GM12875 (cell line): ENCODE data around the gene SLIT3.

Experiments used
- H3K4me3 ChIP-seq: one replicate; pipeline ENCODE4 v1.5.1; 2011; ENCODE audit warnings: low read depth, low read length, control low read depth
- CTCF ChIP-seq: IDR thresholded peaks from 2 replicates; pipeline ENCODE4 v1.5.1; 2011; ENCODE audit warnings: low read depth, mild to moderate bottlenecking, control low read depth, inconsistent platforms, low read length, moderate library complexity, borderline replicate concordance; ENCODE audit not compliant: insufficient read depth

SLIT3 gene

GRCh38 chr5:168675883-168676408 lies 625.0 kb downstream of the SLIT3 start:
- no peak for TF ChIP-seq CTCF
- H3K4me3 ChIP-seq, result no peak overlapping the region

- no peak for TF ChIP-seq CTCF
- H3K4me3 ChIP-seq, result no peak overlapping the region
Measured at GRCh38 chr5:168674893-168675482, 626.0 kb downstream of the SLIT3 start.

- no peak for TF ChIP-seq CTCF
- H3K4me3 ChIP-seq, result no peak overlapping the region
Measured at GRCh38 chr5:168672888-168673287, 628.1 kb downstream of the SLIT3 start.

GRCh38 chr5:168672016-168672415 lies 628.9 kb downstream of the SLIT3 start:
- no peak overlapping the region for H3K4me3 ChIP-seq
- TF ChIP-seq CTCF, result no peak

GRCh38 chr5:168670881-168671575 lies 629.9 kb downstream of the SLIT3 start:
- H3K4me3 ChIP-seq, result no peak overlapping the region
- TF ChIP-seq CTCF, result no peak

- TF ChIP-seq CTCF, result no peak
- H3K4me3 ChIP-seq, result no peak overlapping the region
Measured at GRCh38 chr5:168669668-168670378, 631.1 kb downstream of the SLIT3 start.
